SJSA1 (cell line): ENCODE data around the gene PLIN1. TPM values are rescaled to one million over a fixed set of nuclear protein-coding genes. Genes with fewer than 3 reads are reported as not detected.

Source experiments
- DNase-seq, 2 experiments: peaks; one replicate each; pipeline ENCODE4 v3.0.0-alpha.2; 2015 to 2020; ENCODE audit warnings: low spot score in 2 of 2, low read depth in 1 of 2
- H3K27ac ChIP-seq: fragments of 250-450 bp; sonication (Bioruptor Pico); 2 replicates; pipeline ENCODE4 v1.5.1; 2020; ENCODE audit warnings: mild to moderate bottlenecking, moderate library complexity
- H3K27me3 ChIP-seq: fragments of 250-450 bp; sonication (Bioruptor Pico); replicated peaks from 2 replicates; pipeline ENCODE4 v1.5.1; 2020; ENCODE audit warnings: mild to moderate bottlenecking, moderate library complexity
- H3K36me3 ChIP-seq: fragments of 250-450 bp; sonication (Bioruptor Pico); 2 replicates; pipeline ENCODE4 v1.5.1; 2020; ENCODE audit warnings: mild to moderate bottlenecking
- H3K4me1 ChIP-seq: fragments of 250-450 bp; sonication (Bioruptor Pico); replicated peaks from 2 replicates; pipeline ENCODE4 v1.6.1; 2021; ENCODE audit warnings: mild to moderate bottlenecking
- H3K4me3 ChIP-seq: fragments of 250-450 bp; sonication (Bioruptor Pico); 2 replicates; pipeline ENCODE4 v1.5.1; 2020; ENCODE audit warnings: mild to moderate bottlenecking
- H3K9me3 ChIP-seq: fragments of 250-450 bp; sonication (Bioruptor Pico); replicated peaks from 2 replicates; pipeline ENCODE4 v1.5.1; 2020; ENCODE audit warnings: mild to moderate bottlenecking
- total RNA-seq: library from RNA; depleted of rRNA; stranded (reverse); fragments of >200 nt; shearing (Covaris generic); gene quantifications from 2 replicates; pipeline ENCODE4 v1.2.3, GENCODE V29; 2014; rRNA removed

Gene PLIN1
- total RNA-seq, 1 experiment from 2014 or later: not detected

DNA sequence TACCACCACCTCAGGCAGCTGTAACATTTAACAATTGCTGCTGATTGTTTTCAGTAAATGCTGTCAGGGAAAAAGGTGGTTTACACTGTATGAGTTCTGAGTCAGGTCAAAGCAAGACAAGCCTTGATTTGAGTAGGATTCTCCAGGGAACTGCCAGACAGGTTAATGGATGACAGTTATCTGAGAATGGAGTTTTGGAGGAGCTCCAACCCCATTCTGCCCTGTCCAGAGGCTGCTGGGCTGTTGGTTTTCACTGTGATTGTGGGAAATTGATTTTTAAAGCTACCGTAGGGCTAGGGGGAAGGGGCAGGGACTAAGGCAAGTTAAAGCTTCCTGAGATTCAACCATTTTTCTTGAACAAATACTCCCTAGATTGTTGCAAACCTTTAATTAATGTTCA, 64.0 kb downstream of the PLIN1 start:
- Histone ChIP-seq H3K4me1 (no peaks in the 10 kb centered on the region), H3K27ac (no peak overlapping the region), H3K4me3 (no peak overlapping the region), H3K9me3 (peaks cover 9% of the 10 kb centered on the region; the same call in 1 of the 2 replicates), H3K27me3 (no peaks in the 10 kb centered on the region), H3K36me3 (peaks cover 97% of the 10 kb centered on the region)
- no peak for DNase-seq

Other genes with a start within 250 kb of the PLIN1 start
- gene RHCG, start 182.8 kb downstream of the PLIN1 start, total RNA-seq: not detected in 2 replicates
- 8.6 and 10.5 TPM in 2 replicates for gene TICRR, start 103.9 kb downstream of the PLIN1 start, total RNA-seq
- gene KIF7, start 23.9 kb downstream of the PLIN1 start, total RNA-seq: 13.8 and 14.3 TPM in 2 replicates
- 4.8 and 15.0 TPM in 2 replicates for gene PEX11A, start 11.4 kb upstream of the PLIN1 start, total RNA-seq
- gene WDR93, start 11.4 kb upstream of the PLIN1 start, total RNA-seq: 0.05 TPM in 1 of 2 replicates, not detected in the other
- gene MESP1, start 71.9 kb upstream of the PLIN1 start, total RNA-seq: 0.26 TPM in 1 of 2 replicates, not detected in the other
- gene MESP2, start 97.0 kb upstream of the PLIN1 start, total RNA-seq: not detected in 2 replicates
- gene ANPEP, start 135.5 kb upstream of the PLIN1 start, total RNA-seq: 3.2 and 5.1 TPM in 2 replicates
- gene AP3S2, start 214.6 kb upstream of the PLIN1 start, total RNA-seq: 59.2 and 65.7 TPM in 2 replicates
- 4.0 and 8.2 TPM in 2 replicates for gene ARPIN, start 233.6 kb upstream of the PLIN1 start, total RNA-seq